ENCODE measurements around the gene RAN.
"Not testable (repeated sequence)": the region's sequence is repeated elsewhere in the genome, so short reads cannot be mapped to it uniquely, and the experiment has no call there.

RAN gene

GRCh38 chr12:130878193-130879185 lies 6.6 kb downstream of the RAN start:
- DNase-seq (ENCODE audit: low read depth, low spot score) = no peak

- DNase-seq (ENCODE audit: low read depth, low spot score) = no peak
Measured at GRCh38 chr12:130879212-130879686, 7.4 kb downstream of the RAN start.

GRCh38 chr12:130879781-130880389 lies 8.0 kb downstream of the RAN start:
- DNase-seq (ENCODE audit: low read depth, low spot score) = no peak

GRCh38 chr12:130880411-130880885 lies 8.6 kb downstream of the RAN start:
- DNase-seq (ENCODE audit: low read depth, low spot score) = no peak

GRCh38 chr12:130881046-130881445 lies 9.2 kb downstream of the RAN start:
- no peak for DNase-seq (ENCODE audit: low read depth, low spot score)

GRCh38 chr12:130881548-130881947 lies 9.7 kb downstream of the RAN start:
- no peak for DNase-seq (ENCODE audit: low read depth, low spot score)

- not testable (repeated sequence) for DNase-seq (ENCODE audit: low read depth, low spot score)
Measured at GRCh38 chr12:130887190-130887589, 15.3 kb downstream of the RAN start.

GRCh38 chr12:130904064-130904463 lies 32.2 kb downstream of the RAN start:
- DNase-seq (ENCODE audit: low read depth, low spot score) = no peak

- not testable (repeated sequence) for DNase-seq (ENCODE audit: low read depth, low spot score)
Measured at GRCh38 chr12:130904936-130905455, 33.1 kb downstream of the RAN start.

- no peak for DNase-seq (ENCODE audit: low read depth, low spot score)
Measured at GRCh38 chr12:130909111-130909510, 37.2 kb downstream of the RAN start.

- no peak for DNase-seq (ENCODE audit: low read depth, low spot score)
Measured at GRCh38 chr12:130911193-130911592, 39.3 kb downstream of the RAN start.

- DNase-seq (ENCODE audit: low read depth, low spot score) = no peak
Measured at GRCh38 chr12:130911933-130912332, 40.1 kb downstream of the RAN start.

- DNase-seq (ENCODE audit: low read depth, low spot score) = no peak
Measured at GRCh38 chr12:130916241-130916911, 44.5 kb downstream of the RAN start.

GRCh38 chr12:130917607-130918006 lies 45.7 kb downstream of the RAN start:
- no peak for DNase-seq (ENCODE audit: low read depth, low spot score)

GRCh38 chr12:130919086-130919485 lies 47.2 kb downstream of the RAN start:
- no peak for DNase-seq (ENCODE audit: low read depth, low spot score)

- DNase-seq (ENCODE audit: low read depth, low spot score) = no peak
Measured at GRCh38 chr12:130920119-130920703, 48.3 kb downstream of the RAN start.

- no peak for DNase-seq (ENCODE audit: low read depth, low spot score)
Measured at GRCh38 chr12:130920723-130921381, 49.0 kb downstream of the RAN start.

GRCh38 chr12:130922511-130922953 lies 50.7 kb downstream of the RAN start:
- no peak for DNase-seq (ENCODE audit: low read depth, low spot score)

GRCh38 chr12:130924966-130925665 lies 53.2 kb downstream of the RAN start:
- no peak for DNase-seq (ENCODE audit: low read depth, low spot score)

- DNase-seq (ENCODE audit: low read depth, low spot score) = no peak
Measured at GRCh38 chr12:130925666-130926015, 53.8 kb downstream of the RAN start.

Data from activated naive CD8-positive, alpha-beta T cell treated with anti-CD3 and anti-CD28 coated beads, Interleukin-2, amount 50 U/mL, for 16 hours (primary cell).